ENCODE results near the gene APLF.
"Not testable (repeated sequence)": the region's sequence is repeated elsewhere in the genome, so short reads cannot be mapped to it uniquely, and the experiment has no call there.

The APLF gene

DNA sequence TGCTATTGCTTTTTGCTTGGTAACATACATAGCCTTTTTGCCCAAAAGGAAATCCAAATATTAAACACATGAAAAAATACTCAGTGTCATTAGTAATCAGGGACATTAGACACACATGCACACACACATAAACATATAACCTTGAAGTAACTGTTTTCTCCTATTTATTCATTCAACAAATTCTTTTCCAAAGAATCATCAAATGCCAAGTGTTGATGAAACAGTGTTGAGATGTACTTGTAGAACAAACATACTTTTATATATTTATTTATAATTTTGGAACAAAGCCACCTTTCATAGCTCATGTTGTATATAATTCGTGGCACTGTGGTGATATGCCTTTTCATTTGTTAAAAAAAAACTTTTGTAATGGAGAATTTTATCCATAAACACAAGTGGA is 81.0 kb downstream of the APLF start:
- no peak for DNase-seq (ENCODE audit: low read depth in 1 of 2, low spot score in 1 of 2)
- no peaks in the 10 kb centered on the region for H3K27me3 ChIP-seq (ENCODE audit: insufficient read depth, poor library complexity, severe bottlenecking)
- no peak for TF ChIP-seq GABPA (IDR thresholded peaks at IDR 0.05; ENCODE audit: low read depth)
- no peak for TF ChIP-seq POLR2AphosphoS5 (IDR thresholded peaks at IDR 0.05; ENCODE audit: low read depth)
- TF ChIP-seq, protein P1, sequence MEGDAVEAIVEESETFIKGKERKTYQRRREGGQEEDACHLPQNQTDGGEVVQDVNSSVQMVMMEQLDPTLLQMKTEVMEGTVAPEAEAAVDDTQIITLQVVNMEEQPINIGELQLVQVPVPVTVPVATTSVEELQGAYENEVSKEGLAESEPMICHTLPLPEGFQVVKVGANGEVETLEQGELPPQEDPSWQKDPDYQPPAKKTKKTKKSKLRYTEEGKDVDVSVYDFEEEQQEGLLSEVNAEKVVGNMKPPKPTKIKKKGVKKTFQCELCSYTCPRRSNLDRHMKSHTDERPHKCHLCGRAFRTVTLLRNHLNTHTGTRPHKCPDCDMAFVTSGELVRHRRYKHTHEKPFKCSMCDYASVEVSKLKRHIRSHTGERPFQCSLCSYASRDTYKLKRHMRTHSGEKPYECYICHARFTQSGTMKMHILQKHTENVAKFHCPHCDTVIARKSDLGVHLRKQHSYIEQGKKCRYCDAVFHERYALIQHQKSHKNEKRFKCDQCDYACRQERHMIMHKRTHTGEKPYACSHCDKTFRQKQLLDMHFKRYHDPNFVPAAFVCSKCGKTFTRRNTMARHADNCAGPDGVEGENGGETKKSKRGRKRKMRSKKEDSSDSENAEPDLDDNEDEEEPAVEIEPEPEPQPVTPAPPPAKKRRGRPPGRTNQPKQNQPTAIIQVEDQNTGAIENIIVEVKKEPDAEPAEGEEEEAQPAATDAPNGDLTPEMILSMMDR (IDR thresholded peaks at IDR 0.05; ENCODE audit: insufficient read depth, low read length): no peak
- H3K4me3 ChIP-seq (replicated peaks; ENCODE audit: insufficient read depth, low read length): no peak overlapping the region
- no peak overlapping the region for H3K27ac ChIP-seq (replicated peaks)

DNA sequence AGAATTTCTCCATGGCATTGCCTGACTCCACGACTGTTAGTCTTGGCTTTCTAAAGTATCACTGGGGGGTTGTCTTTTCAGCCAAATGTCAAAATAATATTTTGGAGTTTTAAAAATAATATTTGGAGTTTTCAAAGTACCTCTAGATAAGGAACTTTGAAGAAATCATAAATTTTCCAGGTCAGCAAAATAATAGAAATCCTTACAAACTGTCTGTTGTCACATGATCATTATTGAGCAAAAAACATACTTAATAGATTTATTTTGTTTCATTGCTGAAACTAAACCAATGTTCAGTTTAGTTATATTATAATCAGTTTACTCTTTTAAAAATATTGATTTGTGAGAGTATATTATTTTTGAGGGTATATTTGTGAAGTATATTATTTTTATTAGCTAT is 85.7 kb downstream of the APLF start:
- no peak for DNase-seq (ENCODE audit: low read depth in 1 of 2, low spot score in 1 of 2)
- no peaks in the 10 kb centered on the region for H3K27me3 ChIP-seq (ENCODE audit: insufficient read depth, poor library complexity, severe bottlenecking)
- H3K4me3 ChIP-seq (replicated peaks; ENCODE audit: insufficient read depth, low read length): no peak overlapping the region
- H3K27ac ChIP-seq (replicated peaks): no peak overlapping the region
- TF ChIP-seq REST (IDR thresholded peaks at IDR 0.05; ENCODE audit: insufficient replicate concordance, low read depth) (no peak), POLR2AphosphoS5 (IDR thresholded peaks at IDR 0.05; ENCODE audit: low read depth) (no peak)

DNA sequence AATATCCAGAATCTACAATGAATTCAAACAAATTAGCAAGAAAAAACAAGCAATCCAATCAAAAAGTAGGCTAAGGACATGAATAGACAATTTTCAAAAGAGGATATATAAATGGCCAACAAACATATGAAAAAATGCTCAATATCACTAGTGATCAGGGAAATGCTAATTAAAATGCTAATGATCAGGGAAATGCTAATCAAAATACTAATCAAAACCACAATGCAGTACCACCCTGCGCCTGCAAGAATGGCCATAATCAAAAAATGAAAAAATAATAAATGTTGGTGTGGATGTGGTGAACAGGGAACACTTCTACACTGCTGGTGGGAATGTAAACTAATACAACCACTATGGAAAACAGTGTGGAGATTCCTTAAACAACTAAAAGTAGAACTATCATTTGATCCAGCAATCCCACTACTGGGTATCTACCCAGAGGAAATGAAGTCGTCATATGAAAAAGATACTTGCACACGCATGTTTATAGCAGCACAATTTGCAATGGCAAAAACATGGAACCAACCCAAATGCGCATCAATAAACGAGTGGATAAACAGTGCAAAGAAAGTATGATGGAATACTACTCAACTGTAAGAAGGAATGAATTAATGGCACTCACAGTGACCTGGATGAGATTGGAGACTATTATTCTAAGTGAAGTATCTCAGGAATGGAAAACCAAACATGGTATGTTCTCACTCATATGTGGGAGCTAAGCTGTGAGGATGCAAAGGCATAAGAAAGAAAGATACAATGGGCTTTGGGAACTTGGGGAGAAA is 88.2 kb downstream of the APLF start:
- not testable (repeated sequence) for H3K4me3 ChIP-seq (replicated peaks; ENCODE audit: insufficient read depth, low read length); H3K27me3 ChIP-seq (ENCODE audit: insufficient read depth, poor library complexity, severe bottlenecking); DNase-seq (ENCODE audit: low read depth in 1 of 2, low spot score in 1 of 2); H3K27ac ChIP-seq (replicated peaks)

GRCh38 chr2:68556381-68556780 is 89.0 kb downstream of the APLF start:
- no peak overlapping the region for H3K27ac ChIP-seq (replicated peaks)
- H3K27me3 ChIP-seq (ENCODE audit: insufficient read depth, poor library complexity, severe bottlenecking): no peaks in the 10 kb centered on the region
- H3K4me3 ChIP-seq (replicated peaks; ENCODE audit: insufficient read depth, low read length): no peak overlapping the region
- no peak for TF ChIP-seq GABPA (IDR thresholded peaks at IDR 0.05; ENCODE audit: low read depth)
- TF ChIP-seq SPI1 (IDR thresholded peaks at IDR 0.05; ENCODE audit: borderline replicate concordance, low read depth): no peak
- TF ChIP-seq, protein P1 (IDR thresholded peaks at IDR 0.05; ENCODE audit: insufficient read depth, low read length): no peak
- TF ChIP-seq POLR2AphosphoS5 (IDR thresholded peaks at IDR 0.05; ENCODE audit: low read depth): no peak
- TF ChIP-seq REST (IDR thresholded peaks at IDR 0.05; ENCODE audit: insufficient replicate concordance, low read depth): no peak
- DNase-seq (ENCODE audit: low read depth in 1 of 2, low spot score in 1 of 2): no peak

- H3K4me3 ChIP-seq (replicated peaks; ENCODE audit: insufficient read depth, low read length): no peak overlapping the region
- H3K27me3 ChIP-seq (ENCODE audit: insufficient read depth, poor library complexity, severe bottlenecking): no peaks in the 10 kb centered on the region
- H3K27ac ChIP-seq (replicated peaks): no peak overlapping the region
- no peak for DNase-seq (ENCODE audit: low read depth in 1 of 2, low spot score in 1 of 2)
- no peak for TF ChIP-seq REST (IDR thresholded peaks at IDR 0.05; ENCODE audit: insufficient replicate concordance, low read depth)
- TF ChIP-seq, protein P1 (IDR thresholded peaks at IDR 0.05; ENCODE audit: insufficient read depth, low read length): no peak
- no peak for TF ChIP-seq GABPA (IDR thresholded peaks at IDR 0.05; ENCODE audit: low read depth)
- no peak for TF ChIP-seq POLR2AphosphoS5 (IDR thresholded peaks at IDR 0.05; ENCODE audit: low read depth)
- TF ChIP-seq SPI1 (IDR thresholded peaks at IDR 0.05; ENCODE audit: borderline replicate concordance, low read depth): no peak
Measured at GRCh38 chr2:68558576-68558975, 91.2 kb downstream of the APLF start.

Data from HL-60 (cell line).